ENCODE data around the gene PRSS35.

DNA sequence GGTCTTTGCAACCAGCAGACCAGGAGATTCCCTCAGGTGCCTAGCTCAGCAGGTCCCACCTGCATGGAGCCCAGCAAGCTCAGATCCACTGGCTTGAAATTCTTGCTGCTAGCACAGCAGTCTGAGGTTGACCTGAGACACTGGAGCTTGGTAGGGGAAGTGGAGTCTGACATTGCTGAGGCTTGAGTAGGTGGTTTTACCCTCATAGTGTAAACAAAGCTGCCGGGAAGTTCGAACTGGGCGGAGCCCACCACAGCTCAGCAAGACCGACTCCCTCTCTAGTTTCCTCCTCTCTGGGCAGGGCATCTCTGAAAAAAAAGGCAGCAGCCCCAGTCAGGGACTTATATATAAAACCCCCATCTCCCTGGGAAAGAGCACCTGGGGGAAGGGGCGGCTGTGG lies 34.3 kb downstream of the PRSS35 start:
- TF ChIP-seq, protein P1, sequence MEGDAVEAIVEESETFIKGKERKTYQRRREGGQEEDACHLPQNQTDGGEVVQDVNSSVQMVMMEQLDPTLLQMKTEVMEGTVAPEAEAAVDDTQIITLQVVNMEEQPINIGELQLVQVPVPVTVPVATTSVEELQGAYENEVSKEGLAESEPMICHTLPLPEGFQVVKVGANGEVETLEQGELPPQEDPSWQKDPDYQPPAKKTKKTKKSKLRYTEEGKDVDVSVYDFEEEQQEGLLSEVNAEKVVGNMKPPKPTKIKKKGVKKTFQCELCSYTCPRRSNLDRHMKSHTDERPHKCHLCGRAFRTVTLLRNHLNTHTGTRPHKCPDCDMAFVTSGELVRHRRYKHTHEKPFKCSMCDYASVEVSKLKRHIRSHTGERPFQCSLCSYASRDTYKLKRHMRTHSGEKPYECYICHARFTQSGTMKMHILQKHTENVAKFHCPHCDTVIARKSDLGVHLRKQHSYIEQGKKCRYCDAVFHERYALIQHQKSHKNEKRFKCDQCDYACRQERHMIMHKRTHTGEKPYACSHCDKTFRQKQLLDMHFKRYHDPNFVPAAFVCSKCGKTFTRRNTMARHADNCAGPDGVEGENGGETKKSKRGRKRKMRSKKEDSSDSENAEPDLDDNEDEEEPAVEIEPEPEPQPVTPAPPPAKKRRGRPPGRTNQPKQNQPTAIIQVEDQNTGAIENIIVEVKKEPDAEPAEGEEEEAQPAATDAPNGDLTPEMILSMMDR (conservative IDR thresholded peaks at IDR 0.05; ENCODE audit: low read length), result no peak
- no peak for TF ChIP-seq EZH2phosphoT487 (IDR thresholded peaks at IDR 0.05; ENCODE audit: borderline replicate concordance, low read depth, low read length)
